Right lobe of liver (tissue), 4 donors: Measurements from ENCODE around the gene COG3.
A peak's percentile ranks its signal among the peaks of the same experiment; 100 is the strongest.

ENCODE experiments used
- CTCF ChIP-seq, 4 donors: fragments of 200-600 bp in 3 of 4; fragments of 450-650 bp in 1 of 4; IDR thresholded peaks; one replicate each; pipeline versions ENCODE4 v1.5.1 to v1.8.0; 2016 to 2022; ENCODE audit warnings: antibody characterized with exemption in 4 of 4, mild to moderate bottlenecking in 2 of 4
- POLR2A ChIP-seq: fragments of 450-650 bp; IDR thresholded peaks from one replicate; pipeline ENCODE4 v1.6.1; 2017; ENCODE audit warnings: antibody characterized with exemption, mild to moderate bottlenecking
- donor health status: DM: no; HTN: no; CAD: no.
- donor health status: DM: no; HTN: no; CAD: no.
- donor health status: DM: no; HTN: yes; CAD: no.

- TF ChIP-seq CTCF (IDR thresholded peaks at IDR 0.05), result peak in 3 of 4 donors; percentile 17 to 35 (median 17)
- TF ChIP-seq POLR2A, result no peak
These were observed 25.3 kb downstream of the COG3 start for GRCh38 chr13:45490068-45490467.
